ENCODE measurements around the gene DYNC1I2.

DYNC1I2 gene

GRCh38 chr2:171711351-171711750 is 24.1 kb downstream of the DYNC1I2 start:
- TF ChIP-seq CTCF (IDR thresholded peaks at IDR 0.05; ENCODE audit: control insufficient read depth, insufficient read depth, low read depth, low read length, missing control alignments) = no peak
- no peak for DNase-seq (ENCODE audit: low read depth)
- H3K4me3 ChIP-seq (ENCODE audit: control insufficient read depth, low read depth, low read length) = no peak overlapping the region

- TF ChIP-seq CTCF (IDR thresholded peaks at IDR 0.05; ENCODE audit: control insufficient read depth, insufficient read depth, low read depth, low read length, missing control alignments) = no peak
- DNase-seq (ENCODE audit: low read depth) = peak; percentile 71
- no peak overlapping the region for H3K4me3 ChIP-seq (ENCODE audit: control insufficient read depth, low read depth, low read length)
Measured at GRCh38 chr2:171712051-171712450, 24.8 kb downstream of the DYNC1I2 start.

- TF ChIP-seq CTCF (IDR thresholded peaks at IDR 0.05; ENCODE audit: control insufficient read depth, insufficient read depth, low read depth, low read length, missing control alignments) = no peak
Measured at GRCh38 chr2:171718720-171719119, 31.5 kb downstream of the DYNC1I2 start.

GRCh38 chr2:171719660-171720059 is 32.4 kb downstream of the DYNC1I2 start:
- DNase-seq (ENCODE audit: low read depth) = no peak
- TF ChIP-seq CTCF (IDR thresholded peaks at IDR 0.05; ENCODE audit: control insufficient read depth, insufficient read depth, low read depth, low read length, missing control alignments) = no peak
- no peak overlapping the region for H3K4me3 ChIP-seq (ENCODE audit: control insufficient read depth, low read depth, low read length)

More at GRCh38 chr2:171718720-171719119, 31.5 kb downstream of the DYNC1I2 start:
- H3K4me3 ChIP-seq (ENCODE audit: control insufficient read depth, low read depth, low read length) = no peak overlapping the region
- no peak for DNase-seq (ENCODE audit: low read depth)

GRCh38 chr2:171723716-171724683 is 36.7 kb downstream of the DYNC1I2 start:
- no peak overlapping the region for H3K4me3 ChIP-seq (ENCODE audit: control insufficient read depth, low read depth, low read length)
- no peak for DNase-seq (ENCODE audit: low read depth)
- TF ChIP-seq CTCF (IDR thresholded peaks at IDR 0.05; ENCODE audit: control insufficient read depth, insufficient read depth, low read depth, low read length, missing control alignments) = peak; percentile 14

GRCh38 chr2:171726847-171727450 is 39.7 kb downstream of the DYNC1I2 start:
- TF ChIP-seq CTCF (IDR thresholded peaks at IDR 0.05; ENCODE audit: control insufficient read depth, insufficient read depth, low read depth, low read length, missing control alignments) = no peak
- DNase-seq (ENCODE audit: low read depth) = no peak
- no peak overlapping the region for H3K4me3 ChIP-seq (ENCODE audit: control insufficient read depth, low read depth, low read length)

All from AG09309 (cell line).